CD4-positive, alpha-beta T cell treated with Interleukin-4 for 1 hour (primary cell): Measurements from ENCODE around the gene SEC23IP.
"Not testable (repeated sequence)": the region's sequence is repeated elsewhere in the genome, so short reads cannot be mapped to it uniquely, and the experiment has no call there.

Source experiments
- DNase-seq, 2 donors: peaks; one replicate each; pipeline ENCODE4 v3.0.0-alpha.2; 2020 to 2022

SEC23IP gene

DNA sequence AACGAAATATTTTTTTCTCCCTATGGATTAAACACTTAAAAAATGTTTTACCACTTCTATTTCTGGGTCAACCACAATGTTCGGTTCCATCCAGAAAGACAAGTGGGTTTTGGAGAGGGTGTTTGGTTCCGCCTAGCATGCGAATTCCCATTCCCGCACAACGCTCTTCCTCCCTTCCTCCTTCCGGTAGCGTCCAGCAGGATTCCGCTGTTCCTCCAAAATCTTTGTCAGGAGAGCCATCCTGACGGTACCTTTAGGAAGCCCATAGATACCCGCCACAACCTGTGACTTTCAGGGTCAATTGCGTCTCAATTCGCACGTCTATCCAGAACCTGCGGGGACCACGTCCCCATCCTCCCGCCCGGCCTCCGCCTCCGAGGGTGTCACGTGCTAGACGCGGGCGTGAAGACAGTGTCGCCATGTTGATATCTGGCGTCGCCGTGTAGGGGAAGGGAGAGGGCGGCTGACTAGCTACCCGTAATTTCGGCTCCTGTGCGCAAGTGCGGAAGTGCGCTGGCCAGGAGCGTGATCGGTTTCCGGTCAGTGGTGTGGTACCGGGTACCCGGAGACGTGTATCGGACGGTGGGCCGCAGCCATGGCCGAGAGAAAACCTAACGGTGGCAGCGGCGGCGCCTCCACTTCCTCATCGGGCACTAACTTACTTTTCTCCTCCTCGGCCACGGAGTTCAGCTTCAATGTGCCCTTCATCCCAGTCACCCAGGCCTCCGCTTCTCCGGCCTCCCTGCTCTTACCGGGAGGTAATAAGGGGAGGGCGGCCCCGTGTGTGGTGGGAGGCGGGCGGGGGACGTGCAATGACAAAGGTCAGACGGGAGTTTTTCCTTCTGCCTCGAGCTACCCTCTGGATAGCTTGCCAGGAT lies at the start of gene SEC23IP:
TSS of gene SEC23IP (plus strand) at position 543 of the 878 bp plus-strand sequence. CDS start at position 596, 53 bp downstream.
- DNase-seq: peak; percentile 92 to 93

DNA sequence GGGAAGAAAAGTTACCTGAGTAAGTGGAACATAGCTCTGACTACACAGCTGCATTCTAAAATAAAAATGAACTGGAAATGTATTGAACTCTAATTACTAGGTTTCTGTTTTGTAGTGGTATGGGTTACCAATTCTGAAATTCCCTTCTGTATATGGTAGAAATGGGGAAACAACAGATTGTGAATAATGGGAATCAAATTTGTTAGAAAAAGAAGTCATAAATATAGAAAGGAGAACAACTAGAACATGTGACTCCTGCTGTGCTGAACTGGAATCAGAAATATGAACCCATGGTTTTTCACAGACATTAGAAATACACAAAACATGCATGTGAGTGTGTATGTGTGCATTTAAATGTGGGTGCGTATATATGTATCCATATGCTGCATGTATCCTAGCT lies 46.9 kb upstream of the SEC23IP start:
- no peak for DNase-seq

DNA sequence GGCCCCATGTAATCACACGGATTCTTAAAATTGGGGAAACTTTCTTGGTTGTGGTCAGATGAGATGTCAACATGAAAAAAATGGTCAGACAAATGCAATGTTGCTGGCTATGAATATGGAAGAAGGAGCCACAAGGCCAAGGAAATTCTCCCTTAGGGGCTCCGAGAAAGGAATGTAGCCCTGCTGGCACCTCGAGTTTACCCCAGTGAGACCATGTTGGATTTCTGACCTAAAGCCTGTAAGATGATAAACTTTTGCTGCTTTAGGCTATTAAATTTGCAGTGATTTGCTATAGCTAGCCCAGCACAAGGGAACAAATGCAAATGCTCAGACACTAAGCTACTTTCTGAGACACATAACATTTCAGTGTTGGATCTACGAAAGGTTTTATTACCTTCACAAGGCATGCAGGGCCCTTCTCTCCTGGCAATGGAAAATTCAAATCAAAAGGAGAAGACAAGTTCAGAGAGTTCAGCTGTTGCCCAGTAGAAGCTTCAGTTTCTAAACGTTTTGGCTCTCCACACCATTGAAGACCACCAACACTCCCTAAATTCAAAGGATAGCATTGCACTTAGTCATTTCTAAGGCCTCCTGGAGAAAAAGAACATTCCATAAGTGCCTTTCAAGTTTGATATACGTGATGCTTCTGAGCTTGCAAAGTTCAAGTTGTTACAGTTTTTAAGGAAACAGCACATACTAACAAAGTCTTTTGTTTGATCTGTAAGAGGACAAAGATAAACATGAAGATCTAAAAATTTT lies 43.3 kb upstream of the SEC23IP start:
- DNase-seq: no peak

DNA sequence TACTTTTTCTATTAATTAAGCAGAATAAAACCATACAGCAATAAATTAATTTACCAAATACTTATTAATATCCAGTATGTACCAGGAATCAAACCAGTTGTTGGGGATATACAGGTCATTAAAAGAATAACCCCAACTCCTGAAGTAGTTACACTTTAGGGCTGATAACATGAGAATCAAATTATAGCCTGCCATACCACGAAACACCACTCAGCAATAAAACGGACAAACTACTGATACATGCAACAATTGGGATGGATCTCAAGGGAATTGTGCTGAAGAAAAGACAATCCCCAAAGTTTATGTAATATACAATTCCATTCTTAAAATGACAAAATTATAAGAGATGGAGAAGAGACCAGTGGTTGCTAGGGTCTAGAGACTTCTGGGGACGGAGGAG lies 42.6 kb upstream of the SEC23IP start:
- DNase-seq: no peak

DNA sequence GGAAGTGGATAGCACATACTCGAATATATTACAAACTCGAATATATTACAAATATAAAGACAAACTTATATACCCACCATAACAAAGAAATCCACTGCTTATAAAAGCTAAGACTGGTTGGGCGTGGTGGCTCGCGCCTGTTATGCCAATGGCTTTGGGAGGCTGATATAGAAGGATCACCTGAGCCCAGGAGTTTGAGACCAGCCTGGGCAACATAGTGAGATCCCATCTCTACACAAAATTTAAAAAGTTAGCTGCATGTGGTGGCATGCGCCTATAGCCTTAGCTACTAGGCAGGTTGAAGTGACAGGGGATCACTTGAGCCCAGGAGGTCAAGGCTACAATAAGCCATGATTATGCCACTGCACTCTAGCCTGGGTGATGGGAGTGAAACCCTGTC lies 40.3 kb upstream of the SEC23IP start:
- DNase-seq: no peak

DNA sequence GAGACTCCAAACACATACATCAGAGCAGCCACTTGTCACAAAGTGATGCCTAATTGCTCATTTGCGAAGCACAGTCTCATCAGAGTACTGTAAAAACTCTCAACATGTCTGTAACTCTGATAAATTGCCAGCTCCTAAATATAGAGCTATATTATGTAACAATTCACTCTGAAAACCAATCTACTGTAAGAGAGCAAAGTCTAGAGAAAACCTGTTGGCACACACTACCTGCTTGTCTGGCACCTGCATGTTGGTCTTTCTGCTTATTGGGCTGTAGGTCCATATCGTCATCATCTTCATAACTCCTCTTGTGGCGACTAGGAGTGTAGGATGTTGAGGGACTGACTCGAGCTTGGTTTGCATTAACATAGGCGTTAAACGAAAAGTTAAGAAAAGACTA lies 39.7 kb upstream of the SEC23IP start:
- DNase-seq: no peak

DNA sequence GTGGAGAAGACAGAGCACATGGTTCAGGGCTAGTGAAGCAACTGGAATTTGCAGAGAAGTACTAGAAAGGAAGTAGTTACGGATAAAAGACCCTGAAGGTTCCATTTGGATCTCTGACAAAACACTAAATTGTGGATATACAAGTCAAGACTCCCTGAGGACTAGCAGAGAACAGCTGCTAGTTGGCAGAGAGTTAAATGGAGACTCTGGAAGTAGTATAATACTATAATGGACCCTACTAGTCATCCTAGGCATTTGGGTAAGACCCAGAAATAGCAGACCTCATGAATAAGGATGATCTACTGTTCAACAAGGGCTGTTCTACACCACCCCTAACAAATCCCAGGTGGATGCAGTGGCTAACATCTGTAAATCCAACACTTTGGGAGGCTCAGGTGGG lies 39.0 kb upstream of the SEC23IP start:
- DNase-seq: no peak

DNA sequence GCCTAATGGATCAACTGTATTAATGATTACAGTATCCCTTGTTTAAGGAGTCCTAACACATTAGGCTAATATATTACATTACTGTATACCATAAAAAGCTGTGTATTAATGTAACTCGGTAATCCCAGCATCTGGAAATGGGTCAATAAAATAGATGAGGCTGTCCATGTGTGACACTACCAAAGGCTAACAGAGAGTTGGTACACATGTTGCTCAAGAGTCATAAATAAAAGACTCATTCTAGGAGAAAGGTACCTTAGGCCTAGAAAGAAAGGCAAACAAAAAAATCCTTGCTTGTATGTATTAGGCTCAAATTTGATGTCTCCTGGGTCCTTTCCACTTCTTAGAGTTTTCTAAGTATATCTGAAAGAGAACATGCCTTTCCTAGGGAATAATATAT lies 34.5 kb upstream of the SEC23IP start:
- no peak for DNase-seq

DNA sequence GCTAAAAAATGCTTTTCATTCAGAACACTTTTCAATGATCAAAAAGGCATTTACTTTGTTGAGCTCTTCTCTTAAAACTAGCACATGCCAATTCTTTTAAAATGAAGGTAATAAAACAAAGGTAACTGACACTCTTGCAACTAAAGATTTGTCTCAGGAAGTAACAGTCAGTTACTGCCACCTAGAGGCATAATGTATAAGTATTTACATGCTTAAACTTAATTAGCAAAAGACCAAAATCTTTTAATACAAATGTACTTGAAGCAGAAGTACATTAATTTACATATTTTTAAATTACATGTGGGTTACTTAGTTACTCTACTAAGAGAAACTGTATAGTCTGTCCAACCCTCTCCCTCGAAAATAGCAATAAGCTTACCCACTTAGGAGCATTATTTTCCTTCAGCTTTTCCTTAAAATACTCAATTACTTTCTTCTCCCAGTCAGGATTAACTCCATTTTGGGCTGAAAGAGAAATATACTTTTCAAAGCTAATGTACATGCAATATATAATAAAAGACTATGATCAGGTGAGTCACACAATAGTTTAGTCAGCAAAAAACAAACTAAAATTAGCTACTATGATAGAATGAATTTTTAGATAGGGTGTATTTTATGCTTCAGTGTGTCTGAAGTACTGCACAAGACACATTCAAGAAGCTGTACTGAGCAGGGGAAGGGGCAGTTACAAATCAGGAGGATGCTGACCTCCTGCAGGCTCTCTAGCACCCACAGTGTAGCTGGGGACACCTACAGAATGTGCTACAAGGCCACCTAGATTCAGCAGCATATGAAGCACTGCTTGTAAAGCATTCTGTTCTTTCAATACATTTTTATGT lies 32.9 kb upstream of the SEC23IP start:
- peak in 1 of 2 donors; percentile 72 for DNase-seq

DNA sequence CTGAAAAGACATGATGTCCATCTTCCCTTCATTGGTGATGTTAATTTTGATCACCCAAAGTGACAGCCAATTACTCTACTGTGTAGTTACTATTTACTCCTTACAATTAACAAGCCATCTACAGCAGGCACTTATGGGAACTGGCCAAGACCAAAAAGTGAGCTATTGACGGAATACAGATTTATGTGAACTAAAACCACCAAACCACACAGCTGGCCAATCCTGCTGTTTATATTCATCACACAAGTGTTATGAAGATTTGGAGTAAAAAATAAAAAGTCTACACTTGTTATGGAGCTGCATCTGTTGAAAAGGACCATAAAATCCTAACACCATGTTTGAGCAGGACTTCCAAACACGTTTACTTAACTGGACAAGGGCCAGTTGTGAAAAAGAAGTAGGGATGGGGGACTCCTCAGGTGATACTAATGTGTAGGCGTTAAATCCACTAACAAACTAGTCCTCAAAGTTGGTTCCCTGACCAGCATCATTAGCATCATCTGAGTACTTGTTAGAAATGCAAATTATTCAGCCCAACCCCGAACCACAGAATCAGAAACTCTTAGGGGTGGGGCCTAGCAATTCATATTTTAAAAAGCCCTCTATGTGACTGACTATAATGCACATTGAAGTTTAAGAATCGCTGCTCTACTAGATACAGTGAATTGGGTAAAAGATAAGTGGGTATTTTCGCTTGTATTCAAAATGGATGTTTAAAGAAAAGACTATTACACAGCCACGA lies 31.5 kb upstream of the SEC23IP start:
- DNase-seq: no peak

DNA sequence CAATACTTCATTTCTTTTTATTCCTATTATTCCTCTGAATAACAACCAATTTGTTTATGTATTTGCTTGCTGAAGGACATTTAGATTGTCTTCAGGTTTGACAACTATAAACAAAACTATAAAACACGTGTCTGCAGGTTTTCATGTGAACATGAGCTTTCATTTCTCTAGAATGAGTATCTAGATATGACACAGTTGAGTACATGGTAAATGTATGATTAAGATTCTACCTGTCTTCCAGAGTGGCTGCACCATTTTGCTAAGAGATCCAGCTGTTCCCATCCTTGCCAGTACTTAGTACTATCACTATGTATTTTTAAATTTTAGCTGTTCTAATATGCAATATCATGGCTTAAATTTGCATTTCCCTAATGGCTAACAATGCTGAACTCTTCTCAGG lies 30.0 kb upstream of the SEC23IP start:
- DNase-seq: no peak

DNA sequence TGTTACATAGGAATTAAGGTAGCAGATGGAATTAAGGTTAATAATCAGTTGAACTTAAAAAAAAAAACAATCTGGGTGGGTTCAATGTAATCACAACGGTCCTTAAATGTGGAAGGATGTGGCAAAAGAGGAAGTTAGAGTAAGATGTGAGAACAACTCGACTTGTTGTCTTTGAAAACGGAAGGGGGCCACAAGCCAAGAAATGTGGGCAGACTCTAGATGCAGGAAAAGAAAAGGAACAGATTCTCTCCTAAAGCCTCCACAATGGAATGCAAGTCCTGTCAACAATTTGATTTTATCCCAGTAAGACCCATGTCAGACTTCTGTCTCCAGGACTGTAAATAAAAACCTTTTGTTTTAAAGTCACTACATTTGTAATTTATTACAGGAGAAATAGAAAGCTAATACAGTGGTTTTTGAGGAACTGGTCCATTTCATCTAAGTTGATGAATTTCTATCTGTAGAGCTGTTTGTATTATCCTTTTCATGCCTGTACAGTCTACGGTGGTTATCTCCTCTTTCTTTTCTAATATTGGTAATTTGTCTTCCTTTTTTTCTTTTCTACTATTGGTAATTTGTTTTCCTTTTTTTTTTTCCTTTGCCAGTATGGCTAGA lies 28.5 kb upstream of the SEC23IP start:
- no peak for DNase-seq

DNA sequence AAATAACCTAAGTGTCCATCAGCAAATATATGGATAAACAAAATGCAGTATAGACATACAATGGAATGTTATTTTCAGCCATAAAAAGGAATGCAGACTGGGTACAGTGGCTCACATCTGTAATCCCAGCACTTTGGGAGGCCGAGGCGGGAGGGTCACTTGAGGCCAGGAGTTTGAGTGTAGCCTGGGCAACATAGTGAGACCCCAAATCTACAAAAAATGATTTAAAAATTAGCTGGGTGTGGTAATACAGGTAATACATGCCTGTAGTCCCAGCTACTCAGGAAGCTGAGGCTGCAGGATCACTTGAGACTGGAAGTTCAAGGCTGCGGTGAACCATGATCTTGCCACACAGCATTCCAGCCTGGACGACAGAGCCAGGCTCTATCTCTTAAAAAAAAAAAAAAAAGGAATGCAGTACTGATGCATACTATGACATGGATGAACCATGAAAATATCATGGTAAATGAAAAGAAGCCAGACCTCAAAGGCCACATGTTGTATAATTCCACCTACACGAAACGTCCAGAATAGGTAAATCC lies 26.8 kb upstream of the SEC23IP start:
- DNase-seq: no peak

DNA sequence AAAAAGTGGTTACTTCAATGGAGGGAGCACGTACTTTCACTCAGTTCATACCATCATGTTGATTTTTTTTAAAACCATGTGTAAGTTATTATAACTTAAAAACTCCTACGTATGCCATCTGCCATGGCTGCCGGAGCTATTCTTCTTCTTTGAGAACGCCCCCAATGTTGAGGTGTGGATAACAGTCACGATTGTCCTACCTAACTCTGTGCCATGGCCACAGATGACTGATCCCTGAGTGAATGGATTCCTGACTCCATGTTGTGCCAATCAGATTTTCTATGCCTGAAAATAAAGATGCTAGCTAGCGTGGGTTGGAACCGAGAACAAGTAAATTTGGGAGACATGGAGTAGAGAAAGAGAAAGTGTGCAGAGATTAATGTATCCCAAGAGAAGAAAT lies 25.2 kb upstream of the SEC23IP start:
- DNase-seq: no peak

DNA sequence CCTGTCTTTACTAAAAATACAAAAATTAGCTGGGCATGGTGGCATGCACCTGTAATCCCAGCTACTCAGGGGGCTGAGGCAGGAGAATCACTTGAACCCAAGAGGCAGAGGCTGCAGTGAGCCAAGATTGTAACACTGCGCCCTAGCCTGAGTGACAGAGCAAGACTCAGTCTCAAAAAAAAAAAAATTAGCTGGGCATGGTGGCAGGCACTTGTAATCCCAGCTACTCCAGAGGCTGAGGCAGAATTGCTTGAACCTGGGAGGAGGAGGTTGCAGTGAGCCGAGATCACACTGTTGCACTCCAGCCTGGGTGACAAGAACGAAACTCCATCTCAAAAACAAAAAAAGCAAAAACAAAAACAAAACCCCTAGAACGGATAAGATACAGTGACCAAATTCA lies 23.1 kb upstream of the SEC23IP start:
- DNase-seq: not testable (repeated sequence)

DNA sequence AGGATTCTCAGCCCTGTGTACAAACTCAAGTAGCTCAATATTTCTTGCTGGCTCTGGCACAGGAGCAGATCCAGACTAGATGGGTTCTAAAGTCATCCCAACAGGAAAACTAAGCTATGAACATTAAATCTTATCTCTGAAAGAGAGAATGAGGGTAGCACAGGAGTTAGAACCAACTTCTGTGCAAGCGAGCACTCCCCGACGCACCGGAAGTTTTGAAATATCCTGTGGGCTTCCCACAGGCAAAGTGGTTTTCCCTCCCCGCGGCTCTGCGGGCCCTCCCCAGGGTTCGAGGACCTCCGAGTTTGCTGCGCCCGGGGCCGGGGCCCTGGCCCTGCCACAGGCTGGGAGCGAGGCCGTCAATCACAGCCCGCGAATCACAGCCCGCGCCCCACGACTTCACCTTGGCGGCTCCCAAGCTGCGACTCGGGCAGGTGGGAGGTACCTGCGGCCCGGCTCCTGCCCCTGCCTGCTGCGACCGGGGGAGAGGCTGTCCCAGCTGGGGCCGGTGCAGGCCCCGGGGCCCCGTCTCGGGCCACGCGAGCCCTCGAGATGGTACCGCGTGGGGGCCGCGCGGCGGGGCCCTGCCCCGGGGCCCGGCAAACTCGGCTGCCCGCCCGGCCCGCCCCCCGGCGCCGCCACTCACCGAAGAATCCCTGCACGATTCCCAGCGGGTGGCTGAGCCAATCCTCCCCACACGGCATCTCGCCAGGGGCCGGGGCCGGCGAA lies 20.5 kb upstream of the SEC23IP start:
- DNase-seq: peak; percentile 31 to 57

DNA sequence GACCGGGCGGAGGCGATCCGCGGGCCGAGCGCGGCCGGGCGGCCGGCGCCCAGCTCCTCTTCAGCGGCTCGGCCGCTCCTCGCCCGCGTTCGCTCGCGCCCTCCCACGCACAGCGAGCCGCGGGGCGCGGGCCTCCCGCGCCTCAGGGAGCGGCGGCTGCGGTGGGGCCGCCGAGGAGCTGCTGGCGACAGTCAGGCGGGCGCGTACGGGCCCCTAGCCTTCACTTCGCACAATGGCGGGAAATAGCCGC lies 20.0 kb upstream of the SEC23IP start, which contains the start of gene MCMBP:
TSS of gene MCMBP (minus strand) at position 234 of the 250 bp plus-strand sequence. CDS start 259 bp downstream, outside the sequence.
- DNase-seq: no peak

DNA sequence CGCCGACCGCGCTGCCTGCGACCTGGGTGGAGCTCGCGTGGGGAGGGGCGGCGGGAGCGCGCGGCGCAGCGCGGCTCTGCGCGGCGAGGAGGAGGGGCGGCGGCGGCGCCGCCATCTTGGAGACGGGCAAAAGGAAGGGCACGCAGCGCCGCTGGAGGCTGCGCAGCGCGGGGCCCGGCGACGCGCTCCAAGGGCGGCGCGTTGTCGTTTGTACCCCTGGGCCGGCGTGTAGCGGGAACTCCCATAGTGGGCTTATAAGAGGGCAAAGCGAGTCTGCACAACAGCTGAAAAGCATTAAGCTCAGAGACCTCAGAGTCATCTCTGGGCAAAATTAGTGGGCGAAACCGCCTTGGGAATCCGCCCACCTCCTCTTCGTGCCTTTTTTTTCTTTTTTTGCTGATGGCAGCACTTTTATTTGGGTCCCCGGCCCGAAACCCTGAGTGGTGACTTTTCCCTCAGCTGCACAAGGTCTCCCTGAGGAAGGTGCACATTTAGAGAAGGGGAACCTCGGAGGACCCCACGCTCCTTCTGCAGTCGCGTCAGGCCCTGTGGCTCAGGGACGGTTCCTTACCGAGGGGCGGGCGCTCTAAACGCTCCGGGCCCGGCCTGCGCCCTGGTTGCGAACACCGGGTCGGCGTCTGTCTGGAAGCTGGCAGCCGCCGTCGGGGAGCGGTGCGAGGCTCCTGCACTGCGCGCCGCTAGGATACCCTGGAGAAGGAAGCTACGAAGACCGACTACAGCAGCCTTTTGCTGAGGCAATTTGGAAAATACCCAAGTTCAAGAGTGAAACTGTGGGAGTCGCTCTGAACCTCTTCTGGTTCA lies 19.5 kb upstream of the SEC23IP start:
- peak; percentile 89 to 90 for DNase-seq

DNA sequence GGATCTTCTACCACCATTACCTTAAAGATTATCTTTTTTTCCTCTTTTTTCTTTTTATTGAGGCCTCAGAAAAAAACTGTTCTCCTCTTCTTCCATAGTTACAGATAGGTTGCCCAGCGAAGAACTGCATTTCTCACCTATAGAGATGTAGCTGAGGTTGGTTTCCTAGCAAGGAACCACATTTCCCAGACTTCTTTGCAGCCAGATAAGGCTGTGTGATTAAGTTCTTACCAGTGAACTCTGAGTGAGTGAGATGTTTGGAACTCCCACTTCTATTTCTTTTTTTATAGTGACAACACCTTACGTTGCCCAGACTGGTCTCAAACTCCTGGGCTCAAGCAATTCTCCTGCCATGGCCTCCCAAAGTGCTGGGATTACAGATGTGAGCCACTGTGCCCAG lies 14.0 kb upstream of the SEC23IP start:
- DNase-seq: no peak
